Hepatocyte (in vitro differentiated cells): ENCODE measurements around the gene SON.

Experiments used
- EZH2 ChIP-seq: fragments of 200-600 bp; sonication (generic); IDR thresholded peaks from 2 replicates; pipeline ENCODE4 v1.6.1; 2016; ENCODE audit warnings: antibody characterized with exemption, mild to moderate bottlenecking, borderline replicate concordance
- EZH2phosphoT487 ChIP-seq: fragments of 200-600 bp; sonication (generic); IDR thresholded peaks from one replicate; pipeline ENCODE4 v1.6.1; 2018; ENCODE audit warnings: antibody characterized with exemption, mild to moderate bottlenecking, low read depth, moderate library complexity; ENCODE audit not compliant: unreplicated experiment, severe bottlenecking
- TF ChIP-seq, protein P1 (sequence below): fragments of 200-600 bp; sonication (generic); IDR thresholded peaks from 2 replicates; pipeline ENCODE4 v1.5.1; 2016; ENCODE audit warnings: antibody characterized with exemption, mild to moderate bottlenecking; ENCODE audit not compliant: poor library complexity

DNA sequence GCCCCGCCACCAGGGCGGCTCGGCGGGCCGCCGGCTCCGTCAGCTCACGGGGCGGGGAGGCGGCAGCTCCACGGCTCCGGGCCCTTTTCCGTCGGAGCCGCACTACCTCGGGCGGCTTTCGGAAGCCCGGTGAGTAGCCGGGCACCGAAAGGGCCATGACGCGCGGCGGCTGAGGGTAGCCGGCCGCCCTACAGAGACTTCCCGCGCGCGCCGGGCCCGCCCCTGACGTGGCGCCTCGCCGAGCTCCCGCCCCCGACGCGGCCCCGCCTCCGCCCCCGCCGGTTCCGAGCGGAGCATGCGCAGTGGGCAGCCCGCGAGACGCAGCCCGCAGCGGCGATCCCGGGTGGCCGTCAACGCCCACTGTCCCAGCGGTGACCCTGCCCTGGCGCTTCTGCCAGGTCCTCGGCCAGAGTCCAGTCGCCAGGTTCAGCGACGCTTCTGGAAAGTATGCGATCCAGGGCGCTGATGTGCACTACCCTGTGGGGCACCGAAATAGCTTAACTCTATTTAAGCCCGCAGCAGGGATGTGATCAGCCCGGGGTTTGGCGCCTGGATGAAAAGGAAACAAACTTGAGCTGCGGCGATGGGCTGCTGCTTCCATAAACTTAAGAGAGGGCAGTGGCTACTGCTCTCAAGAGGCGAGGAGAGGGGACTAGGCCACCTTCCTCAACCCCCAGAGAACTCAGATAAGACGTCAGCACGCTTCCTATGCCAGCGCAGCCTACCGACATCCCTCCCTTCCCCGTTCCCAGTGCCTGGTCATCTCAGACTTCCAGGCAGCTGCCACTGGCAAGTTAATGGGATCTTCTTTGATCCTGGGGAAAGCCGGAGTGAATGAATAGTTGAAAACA is 45.9 kb downstream of the SON start, which contains the start of gene DONSON:
- TF ChIP-seq EZH2phosphoT487 (no peak), EZH2 (no peak)
- TF ChIP-seq, protein P1, sequence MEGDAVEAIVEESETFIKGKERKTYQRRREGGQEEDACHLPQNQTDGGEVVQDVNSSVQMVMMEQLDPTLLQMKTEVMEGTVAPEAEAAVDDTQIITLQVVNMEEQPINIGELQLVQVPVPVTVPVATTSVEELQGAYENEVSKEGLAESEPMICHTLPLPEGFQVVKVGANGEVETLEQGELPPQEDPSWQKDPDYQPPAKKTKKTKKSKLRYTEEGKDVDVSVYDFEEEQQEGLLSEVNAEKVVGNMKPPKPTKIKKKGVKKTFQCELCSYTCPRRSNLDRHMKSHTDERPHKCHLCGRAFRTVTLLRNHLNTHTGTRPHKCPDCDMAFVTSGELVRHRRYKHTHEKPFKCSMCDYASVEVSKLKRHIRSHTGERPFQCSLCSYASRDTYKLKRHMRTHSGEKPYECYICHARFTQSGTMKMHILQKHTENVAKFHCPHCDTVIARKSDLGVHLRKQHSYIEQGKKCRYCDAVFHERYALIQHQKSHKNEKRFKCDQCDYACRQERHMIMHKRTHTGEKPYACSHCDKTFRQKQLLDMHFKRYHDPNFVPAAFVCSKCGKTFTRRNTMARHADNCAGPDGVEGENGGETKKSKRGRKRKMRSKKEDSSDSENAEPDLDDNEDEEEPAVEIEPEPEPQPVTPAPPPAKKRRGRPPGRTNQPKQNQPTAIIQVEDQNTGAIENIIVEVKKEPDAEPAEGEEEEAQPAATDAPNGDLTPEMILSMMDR, result no peak
